Measurements from ENCODE around the gene FRMPD1. TPM values are rescaled to one million over a fixed set of nuclear protein-coding genes. Genes with fewer than 3 reads are reported as not detected.

Gene FRMPD1
- total RNA-seq, 1 donor from 2014 or later = not detected

DNA sequence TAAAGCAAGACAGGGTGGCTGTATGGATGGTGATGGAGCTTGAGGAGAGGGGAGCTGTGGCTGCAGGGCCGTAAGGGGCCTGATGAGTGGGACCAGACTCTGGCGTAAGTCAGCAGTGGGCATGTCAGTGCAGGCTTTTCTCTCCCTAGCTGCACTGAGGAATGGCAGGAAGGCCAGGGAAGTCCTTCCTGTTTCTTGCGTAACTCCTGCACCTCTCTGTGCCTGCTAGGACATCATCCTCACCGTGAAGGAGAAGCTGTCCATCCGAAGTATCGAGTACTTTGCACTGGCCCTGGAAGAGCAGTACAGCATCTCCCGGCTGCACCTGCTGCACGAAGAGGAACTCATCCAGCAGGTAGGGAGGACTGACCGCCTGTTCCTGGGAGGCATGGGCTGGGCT, 78.7 kb downstream of the FRMPD1 start:
- Histone ChIP-seq H3K4me3 (no peak overlapping the region), H3K4me1 (no peaks in the 10 kb centered on the region), H3K27me3 (peaks cover 32% of the 10 kb centered on the region), H3K27ac (no peak overlapping the region), H3K9me3 (no peaks in the 10 kb centered on the region), H3K36me3 (no peaks in the 10 kb centered on the region)
- no peak for DNase-seq
- intact Hi-C loops (cut with DNase I) = no loop called here
- TF ChIP-seq, protein P1, sequence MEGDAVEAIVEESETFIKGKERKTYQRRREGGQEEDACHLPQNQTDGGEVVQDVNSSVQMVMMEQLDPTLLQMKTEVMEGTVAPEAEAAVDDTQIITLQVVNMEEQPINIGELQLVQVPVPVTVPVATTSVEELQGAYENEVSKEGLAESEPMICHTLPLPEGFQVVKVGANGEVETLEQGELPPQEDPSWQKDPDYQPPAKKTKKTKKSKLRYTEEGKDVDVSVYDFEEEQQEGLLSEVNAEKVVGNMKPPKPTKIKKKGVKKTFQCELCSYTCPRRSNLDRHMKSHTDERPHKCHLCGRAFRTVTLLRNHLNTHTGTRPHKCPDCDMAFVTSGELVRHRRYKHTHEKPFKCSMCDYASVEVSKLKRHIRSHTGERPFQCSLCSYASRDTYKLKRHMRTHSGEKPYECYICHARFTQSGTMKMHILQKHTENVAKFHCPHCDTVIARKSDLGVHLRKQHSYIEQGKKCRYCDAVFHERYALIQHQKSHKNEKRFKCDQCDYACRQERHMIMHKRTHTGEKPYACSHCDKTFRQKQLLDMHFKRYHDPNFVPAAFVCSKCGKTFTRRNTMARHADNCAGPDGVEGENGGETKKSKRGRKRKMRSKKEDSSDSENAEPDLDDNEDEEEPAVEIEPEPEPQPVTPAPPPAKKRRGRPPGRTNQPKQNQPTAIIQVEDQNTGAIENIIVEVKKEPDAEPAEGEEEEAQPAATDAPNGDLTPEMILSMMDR (IDR thresholded peaks at IDR 0.05) = no peak
- no peak for ATAC-seq

DNA sequence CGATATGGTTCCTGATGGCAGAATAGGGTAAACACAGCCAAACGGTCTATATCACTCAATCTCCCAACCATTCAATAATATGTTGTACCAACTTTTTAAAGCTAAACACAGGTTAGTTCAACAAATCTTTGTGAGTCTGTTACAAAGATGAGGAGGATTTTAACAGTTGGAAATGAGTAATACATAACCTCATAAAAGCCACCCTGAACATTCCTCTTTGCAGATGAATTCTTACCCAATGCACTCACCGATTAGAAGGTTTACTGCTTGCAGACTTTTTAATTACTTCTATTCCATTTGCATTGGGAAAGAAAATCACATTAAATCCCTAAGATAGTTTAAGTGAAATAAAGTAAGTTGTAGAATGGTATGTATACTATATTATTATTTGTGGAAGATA, 79.5 kb downstream of the FRMPD1 start:
- Histone ChIP-seq H3K9me3 (no peaks in the 10 kb centered on the region), H3K27me3 (peaks cover 32% of the 10 kb centered on the region), H3K27ac (no peak overlapping the region), H3K36me3 (no peaks in the 10 kb centered on the region), H3K4me1 (no peaks in the 10 kb centered on the region), H3K4me3 (no peak overlapping the region)
- no peak for ATAC-seq
- intact Hi-C loops (cut with DNase I) = no loop called here
- TF ChIP-seq, protein P1 (IDR thresholded peaks at IDR 0.05) = no peak
- no peak for DNase-seq

DNA sequence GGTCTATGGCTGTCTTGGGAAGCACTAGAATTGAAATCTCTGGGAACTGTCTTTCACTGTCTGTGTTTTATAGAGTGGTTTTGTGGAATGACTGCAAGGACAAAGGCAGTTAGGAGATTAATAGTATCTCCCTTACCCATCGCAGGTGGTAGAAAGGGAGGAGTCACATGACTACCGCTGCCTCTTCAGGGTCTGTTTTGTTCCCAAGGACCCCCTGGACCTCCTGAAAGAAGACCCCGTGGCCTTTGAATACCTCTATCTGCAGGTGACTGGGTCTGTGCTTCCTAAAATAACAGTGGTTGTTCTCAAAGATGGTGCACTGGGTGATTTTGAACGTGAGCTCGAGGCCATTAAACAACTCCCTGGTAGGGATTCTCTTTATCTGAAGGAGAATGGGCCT, 80.1 kb downstream of the FRMPD1 start:
- H3K27ac ChIP-seq = no peak overlapping the region
- H3K4me1 ChIP-seq = no peaks in the 10 kb centered on the region
- intact Hi-C loops (cut with DNase I) = no loop called here
- TF ChIP-seq, protein P1 (IDR thresholded peaks at IDR 0.05) = no peak
- no peak for DNase-seq
- H3K27me3 ChIP-seq = peaks cover 32% of the 10 kb centered on the region
- H3K36me3 ChIP-seq = no peaks in the 10 kb centered on the region
- no peak for ATAC-seq
- H3K4me3 ChIP-seq = no peak overlapping the region
- no peaks in the 10 kb centered on the region for H3K9me3 ChIP-seq

DNA sequence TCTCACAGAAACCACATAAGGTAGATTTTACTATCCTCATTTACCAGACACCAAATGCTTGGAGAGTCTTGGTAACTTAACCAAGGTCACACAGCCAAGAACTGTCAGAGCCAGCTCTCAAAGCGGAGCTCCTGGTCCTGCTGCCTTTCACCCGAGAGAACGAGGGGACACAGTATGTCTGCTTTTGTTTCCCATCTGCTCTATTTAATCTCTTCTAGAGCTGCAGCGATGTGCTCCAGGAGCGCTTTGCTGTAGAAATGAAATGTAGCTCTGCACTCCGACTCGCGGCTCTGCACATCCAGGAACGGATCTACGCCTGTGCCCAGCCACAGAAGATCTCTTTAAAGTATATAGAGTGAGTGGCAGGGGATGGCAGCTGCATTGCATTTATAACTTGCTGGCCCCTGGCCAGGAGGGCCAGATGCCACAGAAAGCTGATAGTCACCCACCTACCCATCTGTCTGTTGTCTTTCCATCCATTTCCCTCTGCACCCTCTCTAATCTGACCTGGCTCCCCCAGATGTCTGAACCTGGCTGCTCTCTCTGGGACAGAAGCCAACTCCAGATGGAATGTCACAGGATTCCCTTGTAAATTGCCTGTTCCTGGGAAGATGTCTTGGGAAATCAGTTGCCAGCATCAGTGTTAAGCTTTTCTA, 81.5 kb downstream of the FRMPD1 start:
- Histone ChIP-seq H3K4me1 (no peaks in the 10 kb centered on the region), H3K27me3 (peaks cover 32% of the 10 kb centered on the region), H3K9me3 (no peaks in the 10 kb centered on the region), H3K4me3 (no peak overlapping the region), H3K27ac (no peak overlapping the region), H3K36me3 (no peaks in the 10 kb centered on the region)
- TF ChIP-seq, protein P1 (IDR thresholded peaks at IDR 0.05) = no peak
- intact Hi-C loops (cut with DNase I) = no loop called here
- DNase-seq (no peak), ATAC-seq (no peak)

DNA sequence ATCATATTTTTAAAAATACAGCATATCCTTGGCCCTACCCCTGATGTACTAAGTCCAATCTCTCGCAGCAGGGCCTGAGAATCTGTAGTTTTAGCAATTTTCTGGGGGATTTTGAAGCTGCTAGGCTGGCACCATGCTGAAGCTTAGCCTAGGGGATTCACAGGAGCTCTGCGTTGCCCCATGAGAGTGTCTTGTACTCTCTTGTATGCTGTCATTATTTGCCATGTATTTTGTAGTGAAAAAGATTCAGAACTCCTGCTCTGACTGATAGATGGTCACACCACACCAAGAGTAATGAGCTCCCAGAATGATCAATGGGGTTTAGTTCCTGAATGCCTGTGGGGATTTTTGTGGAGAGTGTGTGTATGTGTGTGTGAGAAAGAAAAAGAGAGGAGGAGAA, 82.2 kb downstream of the FRMPD1 start:
- H3K27me3 ChIP-seq = peaks cover 25% of the 10 kb centered on the region
- H3K27ac ChIP-seq = no peak overlapping the region
- H3K4me1 ChIP-seq = no peaks in the 10 kb centered on the region
- TF ChIP-seq, protein P1 (IDR thresholded peaks at IDR 0.05) = no peak
- no peak overlapping the region for H3K4me3 ChIP-seq
- ATAC-seq (no peak), DNase-seq (no peak)
- H3K9me3 ChIP-seq = no peaks in the 10 kb centered on the region
- no peaks in the 10 kb centered on the region for H3K36me3 ChIP-seq
- intact Hi-C loops (cut with DNase I) = no loop called here

DNA sequence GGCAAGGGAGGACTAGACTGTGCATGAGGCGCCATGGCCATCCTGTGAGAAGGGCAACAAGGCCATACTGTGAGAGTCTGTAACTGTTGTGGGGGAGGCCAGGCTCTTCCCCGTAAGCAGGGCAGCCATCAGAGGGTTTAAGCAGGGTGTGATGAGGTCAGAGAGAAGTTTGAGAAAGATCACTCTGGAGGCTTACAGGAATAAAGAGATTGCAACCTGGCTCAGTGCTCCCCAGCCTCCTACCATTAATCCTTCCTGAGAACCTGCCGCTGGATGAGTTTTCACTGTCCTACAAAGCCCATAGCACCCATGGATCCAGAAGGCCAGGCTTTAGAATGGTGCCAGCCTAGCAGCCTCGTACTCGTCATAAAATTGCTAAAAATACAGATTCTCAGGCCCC, 88.5 kb downstream of the FRMPD1 start:
- ATAC-seq = no peak
- Histone ChIP-seq H3K27ac (no peak overlapping the region), H3K9me3 (no peaks in the 10 kb centered on the region), H3K4me1 (no peaks in the 10 kb centered on the region), H3K4me3 (no peak overlapping the region), H3K36me3 (no peaks in the 10 kb centered on the region), H3K27me3 (no peaks in the 10 kb centered on the region)
- TF ChIP-seq, protein P1 (IDR thresholded peaks at IDR 0.05) = no peak
- no peak for DNase-seq
- intact Hi-C loops (cut with DNase I) = no loop called here

Data from upper lobe of right lung (tissue), 1 donor.